Choroid plexus epithelial cell (primary cell): ENCODE measurements around the gene PFKFB1.
A peak's percentile ranks its signal among the peaks of the same experiment; 100 is the strongest.

ENCODE experiments used
- DNase-seq: peaks from one replicate; pipeline ENCODE4 v3.0.0-alpha.2; 2010; ENCODE audit warnings: low read depth
- H3K4me3 ChIP-seq: 2 replicates; pipeline ENCODE4 v1.5.1; 2011; ENCODE audit warnings: low read depth, mild to moderate bottlenecking, control low read depth, low read length, moderate library complexity
- TF ChIP-seq, protein P1 (sequence below): conservative IDR thresholded peaks from 2 replicates; pipeline ENCODE4 v1.5.1; 2011; ENCODE audit warnings: low read depth, mild to moderate bottlenecking, control low read depth, inconsistent platforms, low read length, moderate library complexity

The PFKFB1 gene

DNA sequence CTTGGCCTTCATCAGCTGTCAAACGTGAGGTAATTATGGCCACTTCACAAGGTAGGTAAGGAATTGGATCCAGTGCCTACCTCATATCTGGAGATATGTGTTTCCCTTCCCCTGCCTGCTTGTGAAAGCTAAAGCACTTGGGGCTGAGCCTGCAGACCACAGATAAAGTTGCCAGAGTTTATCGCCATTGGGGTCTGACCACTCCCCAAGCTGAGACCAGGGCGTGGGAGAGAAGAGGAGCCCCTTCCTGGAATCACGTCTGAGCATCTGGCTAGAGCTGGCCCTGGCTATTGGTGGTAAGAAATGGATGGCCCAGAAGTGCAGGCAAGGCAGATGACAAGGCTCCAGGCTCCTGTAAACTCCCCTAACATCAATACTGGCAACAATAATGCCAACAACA, 34.1 kb upstream of the PFKFB1 start:
- TF ChIP-seq, protein P1, sequence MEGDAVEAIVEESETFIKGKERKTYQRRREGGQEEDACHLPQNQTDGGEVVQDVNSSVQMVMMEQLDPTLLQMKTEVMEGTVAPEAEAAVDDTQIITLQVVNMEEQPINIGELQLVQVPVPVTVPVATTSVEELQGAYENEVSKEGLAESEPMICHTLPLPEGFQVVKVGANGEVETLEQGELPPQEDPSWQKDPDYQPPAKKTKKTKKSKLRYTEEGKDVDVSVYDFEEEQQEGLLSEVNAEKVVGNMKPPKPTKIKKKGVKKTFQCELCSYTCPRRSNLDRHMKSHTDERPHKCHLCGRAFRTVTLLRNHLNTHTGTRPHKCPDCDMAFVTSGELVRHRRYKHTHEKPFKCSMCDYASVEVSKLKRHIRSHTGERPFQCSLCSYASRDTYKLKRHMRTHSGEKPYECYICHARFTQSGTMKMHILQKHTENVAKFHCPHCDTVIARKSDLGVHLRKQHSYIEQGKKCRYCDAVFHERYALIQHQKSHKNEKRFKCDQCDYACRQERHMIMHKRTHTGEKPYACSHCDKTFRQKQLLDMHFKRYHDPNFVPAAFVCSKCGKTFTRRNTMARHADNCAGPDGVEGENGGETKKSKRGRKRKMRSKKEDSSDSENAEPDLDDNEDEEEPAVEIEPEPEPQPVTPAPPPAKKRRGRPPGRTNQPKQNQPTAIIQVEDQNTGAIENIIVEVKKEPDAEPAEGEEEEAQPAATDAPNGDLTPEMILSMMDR: no peak
- DNase-seq: no peak
- H3K4me3 ChIP-seq: no peak overlapping the region

DNA sequence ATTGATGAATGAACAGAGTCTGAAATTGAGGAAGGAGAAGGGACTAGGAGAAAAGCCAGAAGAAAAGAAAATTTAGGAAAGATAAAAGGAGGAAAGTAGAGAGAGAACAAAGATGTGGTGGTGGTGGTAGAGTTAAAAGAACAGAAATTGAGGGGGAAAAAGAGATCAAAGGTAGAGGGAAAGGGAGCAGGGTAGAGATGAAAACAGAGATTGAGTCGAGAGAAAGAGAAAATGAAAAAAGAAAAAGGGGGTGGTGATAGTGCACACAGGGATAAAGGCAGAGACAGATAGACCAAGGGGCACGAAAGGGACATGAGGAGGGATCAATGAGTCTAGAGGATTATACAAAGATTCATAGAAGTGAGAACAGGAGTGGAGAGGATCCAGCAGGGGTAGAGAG, 32.9 kb upstream of the PFKFB1 start:
- no peak for DNase-seq
- TF ChIP-seq, protein P1: no peak
- no peak overlapping the region for H3K4me3 ChIP-seq

DNA sequence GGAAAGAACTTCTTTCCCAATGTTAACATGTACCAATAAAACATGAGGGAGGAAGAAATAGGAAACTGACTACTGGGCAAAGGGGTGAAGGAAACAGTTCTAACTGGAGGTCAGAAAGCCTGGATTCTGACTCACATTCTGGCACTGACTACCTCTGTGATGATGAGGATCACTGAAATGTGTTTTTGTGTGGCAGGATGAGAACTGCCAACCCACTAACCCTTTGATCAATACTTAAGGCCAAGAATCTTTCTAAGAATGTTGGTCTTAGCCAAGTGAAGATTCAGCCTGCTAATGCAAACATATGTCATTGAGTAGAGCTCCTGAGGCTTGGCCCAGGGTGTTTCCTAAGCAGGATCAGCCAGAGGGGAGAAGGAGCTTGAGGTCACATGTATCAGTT, 32.2 kb upstream of the PFKFB1 start:
- no peak overlapping the region for H3K4me3 ChIP-seq
- no peak for DNase-seq
- TF ChIP-seq, protein P1: no peak

DNA sequence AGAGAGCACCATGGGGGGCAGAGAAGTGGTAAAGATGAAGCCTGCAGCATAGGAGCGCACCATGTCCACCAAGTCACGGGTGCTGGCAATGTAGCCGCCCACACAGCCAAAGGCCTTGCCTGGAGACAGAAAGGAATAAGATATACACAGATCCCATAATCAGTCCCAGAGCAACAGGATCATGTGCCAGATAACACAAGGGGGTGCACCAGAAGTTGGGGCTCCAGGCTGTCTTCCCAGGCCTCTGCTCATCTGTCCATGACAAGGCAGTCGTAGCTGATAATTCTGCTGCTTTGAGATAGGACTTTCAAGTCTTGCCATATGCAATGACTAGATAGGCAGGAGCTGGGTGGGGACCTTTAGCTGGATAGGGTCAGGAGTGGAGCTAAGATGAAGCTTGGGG, 20.9 kb upstream of the PFKFB1 start:
- no peak for DNase-seq
- H3K4me3 ChIP-seq: no peak overlapping the region
- TF ChIP-seq, protein P1: no peak

DNA sequence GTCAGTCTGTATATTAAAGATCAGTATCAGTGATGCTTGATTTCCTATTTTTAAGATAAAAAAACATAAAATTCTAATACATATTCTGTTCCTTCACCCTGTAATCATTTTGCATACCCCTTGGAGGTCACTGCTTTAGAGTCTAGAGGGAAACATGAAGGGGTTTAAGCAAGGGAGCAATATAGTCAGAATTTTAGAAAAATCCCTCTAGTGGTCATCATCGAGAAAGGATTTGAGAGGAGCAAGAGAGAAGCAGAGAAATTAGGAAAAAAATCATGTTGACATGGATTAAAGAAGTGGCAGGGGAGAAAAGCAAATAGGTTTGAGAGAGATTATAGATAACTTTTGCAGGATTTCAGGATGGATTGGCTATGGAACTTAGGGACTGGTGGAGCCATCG, 17.3 kb upstream of the PFKFB1 start:
- DNase-seq: peak; percentile 20
- H3K4me3 ChIP-seq: no peak overlapping the region
- TF ChIP-seq, protein P1: peak; percentile 41

DNA sequence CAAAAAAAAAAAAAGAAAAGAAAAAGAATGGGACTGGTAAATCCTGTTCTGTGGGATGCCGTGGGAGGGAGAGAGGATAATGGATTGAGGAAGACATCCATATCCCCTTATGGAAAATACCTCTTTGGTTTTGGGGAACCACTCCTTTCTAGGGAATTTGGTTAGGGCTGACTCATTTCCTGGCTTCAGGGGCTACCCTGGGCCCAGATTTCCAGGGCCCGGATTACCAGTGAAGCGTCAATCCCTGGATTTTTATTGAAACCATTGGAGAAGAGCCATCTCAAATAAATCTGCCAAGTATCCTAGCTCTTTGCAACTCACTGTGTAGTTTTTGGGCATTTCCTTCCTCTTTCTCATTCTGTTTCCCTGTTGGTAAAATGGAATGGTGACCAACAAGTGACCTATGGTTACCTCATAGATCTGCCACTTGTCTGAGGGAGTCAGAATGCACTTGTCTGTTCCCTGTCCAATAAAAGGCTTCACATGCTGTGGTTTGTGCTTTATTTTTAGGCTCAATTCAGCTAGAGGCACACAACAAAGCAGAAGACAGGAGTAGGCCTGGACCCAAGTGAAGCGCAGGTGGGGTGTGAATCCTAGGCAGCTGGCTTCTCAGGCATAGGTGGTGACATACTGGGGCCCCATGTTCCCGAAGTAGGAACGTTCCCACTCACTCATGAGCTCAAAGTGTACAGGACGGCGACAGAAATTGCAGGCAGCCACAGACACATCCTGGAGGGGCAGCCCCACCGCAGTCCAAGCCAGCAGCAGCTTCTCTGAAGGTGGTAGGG, 14.8 kb upstream of the PFKFB1 start:
- H3K4me3 ChIP-seq: no peak overlapping the region
- no peak for DNase-seq
- TF ChIP-seq, protein P1: no peak

DNA sequence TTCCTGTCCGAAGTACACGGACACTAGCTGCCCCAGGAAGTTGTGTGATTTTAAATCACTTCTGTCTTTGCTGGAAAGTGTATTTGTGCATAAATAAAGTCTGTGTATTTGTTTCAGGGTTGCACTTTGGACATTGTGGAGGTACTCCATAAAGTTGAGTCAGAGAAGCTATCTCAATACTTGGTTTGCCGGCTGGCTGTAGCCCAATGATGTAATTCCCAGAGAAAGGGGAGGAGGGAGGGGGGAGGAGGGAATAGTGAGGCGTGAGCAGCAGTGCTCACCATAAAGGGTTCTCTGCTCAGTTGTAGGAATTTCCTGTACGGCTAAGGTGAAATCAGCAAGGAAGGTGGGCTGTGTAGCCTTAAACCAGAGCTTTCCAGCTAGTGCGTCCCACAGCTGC, 13.7 kb upstream of the PFKFB1 start:
- no peak overlapping the region for H3K4me3 ChIP-seq
- TF ChIP-seq, protein P1: no peak
- peak; percentile 52 for DNase-seq
